Measurements from ENCODE around the gene ZNF236.

Gene ZNF236

DNA sequence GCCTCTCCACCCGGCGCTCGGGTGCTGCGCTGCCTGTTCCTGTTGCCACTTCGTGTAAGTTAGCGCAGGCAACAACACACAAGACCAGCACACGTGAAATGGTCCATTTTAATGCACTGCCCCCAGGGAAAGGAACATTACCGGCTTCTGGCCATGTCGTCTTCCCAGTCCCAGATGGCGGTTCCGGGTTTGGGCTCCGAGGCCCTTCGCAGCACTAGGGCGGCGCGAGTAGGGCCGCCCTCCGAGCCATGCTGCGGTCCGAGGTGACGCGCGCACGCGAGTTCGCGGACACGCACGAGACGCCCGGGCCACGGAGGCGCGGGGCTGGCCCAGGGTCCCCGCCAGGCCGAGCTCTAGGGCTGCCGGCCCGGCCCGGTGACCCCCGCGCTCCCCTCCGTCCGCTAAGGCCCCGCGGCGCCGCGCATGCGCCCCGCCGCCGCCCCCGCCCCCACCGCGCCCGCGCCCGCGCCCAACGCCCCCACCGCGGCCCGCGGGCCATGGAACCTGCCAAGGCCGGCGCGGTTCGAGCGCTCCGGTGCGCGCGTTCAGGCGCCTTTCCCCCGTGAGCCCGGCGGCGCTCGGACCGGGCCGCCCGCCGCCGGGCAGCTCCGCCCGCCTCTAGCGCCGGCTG, 367 bp upstream of the ZNF236 start:
- DNase-seq: no peak

DNA sequence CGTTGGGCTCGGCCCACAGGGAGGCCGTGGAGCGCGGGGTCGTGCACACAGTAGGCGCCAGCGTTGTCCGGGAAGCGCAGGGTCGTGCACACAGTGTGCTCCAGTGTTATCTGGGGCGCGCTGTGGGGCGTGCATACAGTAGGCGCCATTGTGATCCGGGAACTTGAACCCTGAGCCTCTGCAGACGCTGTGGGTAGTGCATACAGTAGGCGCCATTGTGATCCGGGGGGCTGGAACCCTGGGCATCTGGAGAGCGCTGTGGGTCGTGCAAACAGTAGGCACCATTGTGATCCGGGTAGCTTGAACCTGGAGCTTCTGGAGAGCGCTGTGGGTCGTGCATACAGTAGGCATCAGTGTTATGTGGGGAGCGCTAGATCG, 793 bp downstream of the ZNF236 start:
- no peak for DNase-seq

GRCh38 chr18:76823587-76824011, 1.2 kb downstream of the ZNF236 start:
- no peak for DNase-seq

GRCh38 chr18:76824145-76824676, 1.9 kb downstream of the ZNF236 start:
- no peak for DNase-seq

- no peak for DNase-seq
Observed at GRCh38 chr18:76824754-76825153, 2.4 kb downstream of the ZNF236 start.

DNA sequence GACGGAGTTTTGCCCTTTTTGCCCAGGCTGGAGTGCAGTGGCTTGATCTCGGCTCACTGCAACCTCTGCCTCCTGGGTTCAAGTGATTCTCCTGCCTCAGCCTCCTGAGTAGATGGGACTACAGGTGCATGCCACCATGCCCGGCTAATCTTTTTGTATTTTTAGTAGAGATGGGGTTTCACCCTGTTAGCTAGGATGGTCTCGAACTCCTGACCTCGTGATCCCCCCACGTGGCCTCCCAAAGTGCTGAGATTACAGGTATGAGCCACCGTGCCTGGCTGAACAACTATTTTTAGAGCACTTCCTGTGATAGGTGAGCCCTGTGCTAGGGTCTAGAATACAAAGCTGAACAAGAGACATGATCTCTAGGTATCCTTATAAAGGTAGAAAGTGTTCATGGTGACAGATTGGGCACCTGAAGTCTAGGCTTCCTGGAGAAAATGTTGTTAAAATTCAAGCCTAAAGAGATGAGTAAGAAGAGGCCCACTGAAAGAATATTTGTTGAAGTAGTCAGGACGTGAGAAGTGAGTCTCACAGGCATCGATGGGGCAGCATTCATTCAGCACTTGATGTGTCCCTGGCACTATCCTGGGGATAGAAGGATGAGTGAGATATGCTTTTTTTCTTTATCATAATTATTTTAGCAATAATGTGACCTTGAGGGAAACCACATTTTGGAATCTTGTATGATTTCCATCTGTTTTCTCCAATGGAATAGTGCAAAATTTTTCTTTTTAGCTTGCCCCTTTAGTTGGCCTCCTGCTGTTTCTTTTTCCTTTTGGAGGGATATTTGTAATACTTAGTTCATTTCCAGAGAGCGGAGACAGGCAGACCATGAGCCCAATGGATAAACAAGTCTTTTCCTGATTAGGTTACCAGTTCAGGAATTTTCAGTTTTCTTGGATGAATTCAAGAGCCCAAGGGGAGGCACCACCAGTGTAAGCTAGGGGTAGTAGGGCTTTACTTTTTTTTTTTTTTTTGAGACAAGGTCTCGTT, 5.1 kb downstream of the ZNF236 start:
- DNase-seq: no peak

GRCh38 chr18:76834379-76834778, 12.0 kb downstream of the ZNF236 start:
- DNase-seq: no peak

- DNase-seq: no peak
Observed at GRCh38 chr18:76835380-76835779, 13.0 kb downstream of the ZNF236 start.

DNA sequence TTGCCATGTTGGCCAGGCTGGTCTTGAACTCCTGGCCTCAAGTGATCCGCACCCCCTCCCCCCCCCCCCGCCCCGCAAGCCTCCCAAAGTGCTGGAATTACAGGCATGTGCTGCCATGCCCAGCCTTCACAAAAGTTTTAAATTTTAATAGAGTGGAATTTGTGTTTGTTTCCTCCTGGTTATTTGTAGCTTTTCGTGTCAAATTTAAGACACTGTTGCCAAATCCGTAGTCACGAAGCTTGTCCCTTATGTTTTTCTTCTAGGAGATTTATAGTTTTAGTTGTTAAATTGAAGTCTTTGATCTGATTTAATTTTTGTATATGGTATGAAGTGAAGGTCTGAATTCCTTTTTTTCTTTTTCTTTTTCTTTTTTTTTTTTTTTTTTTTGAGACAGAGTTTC, 14.7 kb downstream of the ZNF236 start:
- DNase-seq: no peak

GRCh38 chr18:76838182-76838581, 15.8 kb downstream of the ZNF236 start:
- DNase-seq: no peak

DNA sequence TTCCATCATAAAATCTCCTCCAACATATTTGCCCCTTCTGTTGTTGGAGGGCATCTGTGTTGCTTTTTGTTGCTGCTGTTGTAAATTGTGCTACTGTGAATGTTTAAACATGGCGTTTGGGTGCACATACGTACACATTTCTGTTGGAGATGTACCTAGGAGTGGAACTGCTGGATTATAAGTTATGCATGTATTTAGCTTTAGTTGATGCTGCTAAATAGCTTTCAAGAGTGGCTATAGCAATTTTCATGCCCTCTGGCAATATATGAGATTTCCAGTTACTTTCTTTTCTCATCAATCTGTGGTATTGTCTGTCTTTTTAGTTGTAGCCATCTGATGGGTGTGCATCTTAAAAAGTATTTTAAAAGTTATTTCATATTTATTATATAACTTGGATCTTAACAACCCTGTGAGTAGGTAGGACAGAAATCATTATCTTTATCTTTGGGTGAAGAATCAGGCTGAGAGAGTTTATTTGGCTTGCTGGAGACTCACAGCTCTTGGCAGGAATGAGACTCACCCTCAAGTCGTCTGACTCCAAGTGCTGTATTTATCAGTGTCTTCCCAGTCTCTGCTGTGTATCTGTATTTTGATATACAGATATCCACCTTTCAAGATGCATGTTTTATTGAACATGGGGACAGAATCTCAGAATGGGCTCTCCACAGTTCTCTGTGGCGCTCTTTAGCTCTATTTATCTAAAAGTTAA, 16.9 kb downstream of the ZNF236 start:
- no peak for DNase-seq

DNA sequence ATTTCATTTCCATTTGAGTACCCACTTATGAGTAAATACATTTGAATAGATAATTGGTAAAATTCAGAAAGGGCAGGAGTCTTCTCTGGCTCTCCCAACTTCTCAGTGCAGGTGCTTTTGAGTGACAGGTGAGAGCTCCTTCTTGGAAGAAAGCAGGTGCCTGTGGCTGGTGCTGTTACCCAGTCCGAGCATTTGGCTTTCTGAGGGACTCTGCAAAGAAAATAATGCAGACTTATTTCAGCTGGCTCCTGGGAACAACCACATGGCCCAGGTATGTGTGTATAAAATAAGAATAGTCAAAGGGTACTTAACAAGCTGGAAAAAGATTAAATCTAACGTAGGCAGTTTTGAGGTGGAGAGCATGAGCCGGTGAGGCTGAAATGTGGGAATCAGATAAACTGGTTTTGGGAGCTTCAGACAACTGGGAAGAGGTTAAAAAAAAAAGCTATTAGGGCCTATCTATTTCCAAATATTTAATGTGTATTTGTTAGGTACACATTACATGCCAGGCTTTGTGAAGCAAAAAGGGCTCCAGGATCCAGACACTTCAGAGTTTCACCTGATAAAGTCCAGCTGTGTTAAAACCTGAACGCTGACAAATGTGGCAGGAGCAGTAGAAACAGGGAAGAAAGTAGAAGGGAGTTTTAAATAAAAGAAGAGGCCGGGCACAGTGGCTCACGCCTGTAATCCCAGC, 20.6 kb downstream of the ZNF236 start:
- DNase-seq: no peak

DNA sequence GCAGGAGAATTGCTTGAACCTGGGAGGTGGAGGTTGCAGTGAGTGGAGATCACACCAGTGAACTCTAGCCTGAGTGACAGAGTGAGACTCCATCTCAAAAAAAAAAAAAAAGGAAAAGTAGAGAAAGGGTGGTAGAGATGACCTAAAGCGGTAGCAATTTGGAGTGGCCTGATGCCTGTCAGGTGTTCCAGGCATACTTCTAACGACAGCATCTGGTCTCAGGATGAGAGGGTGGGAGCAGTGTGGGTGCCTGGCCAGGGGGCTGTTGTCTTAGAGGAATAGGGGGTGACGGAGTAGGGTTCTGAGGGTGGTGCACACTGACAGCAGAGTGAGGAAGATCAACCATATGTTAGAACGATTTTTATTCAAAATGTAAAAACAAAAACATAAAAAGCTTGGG, 21.8 kb downstream of the ZNF236 start:
- no peak for DNase-seq

- no peak for DNase-seq
Observed at GRCh38 chr18:76844742-76845477, 22.6 kb downstream of the ZNF236 start.

DNA sequence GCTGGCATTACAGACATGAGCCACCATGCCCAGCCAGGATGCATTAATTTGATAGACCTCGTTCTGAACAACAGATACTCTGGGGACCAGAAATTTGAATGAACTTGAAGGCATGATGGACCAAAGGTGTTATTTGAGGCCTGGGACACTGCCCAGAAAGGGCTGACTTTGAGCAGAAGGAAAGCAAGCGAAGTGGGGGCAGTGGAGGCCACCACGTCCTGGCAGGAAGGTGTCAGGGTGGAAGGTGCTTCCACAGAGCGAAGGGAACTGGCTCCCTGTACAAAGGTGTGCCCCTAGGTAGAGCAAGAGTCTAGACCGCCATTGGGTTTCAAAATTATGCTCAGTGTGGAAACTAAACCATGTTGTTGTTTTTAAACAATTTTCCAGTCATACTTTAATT, 23.9 kb downstream of the ZNF236 start:
- no peak for DNase-seq

GRCh38 chr18:76847916-76848315, 25.6 kb downstream of the ZNF236 start:
- DNase-seq: no peak

DNA sequence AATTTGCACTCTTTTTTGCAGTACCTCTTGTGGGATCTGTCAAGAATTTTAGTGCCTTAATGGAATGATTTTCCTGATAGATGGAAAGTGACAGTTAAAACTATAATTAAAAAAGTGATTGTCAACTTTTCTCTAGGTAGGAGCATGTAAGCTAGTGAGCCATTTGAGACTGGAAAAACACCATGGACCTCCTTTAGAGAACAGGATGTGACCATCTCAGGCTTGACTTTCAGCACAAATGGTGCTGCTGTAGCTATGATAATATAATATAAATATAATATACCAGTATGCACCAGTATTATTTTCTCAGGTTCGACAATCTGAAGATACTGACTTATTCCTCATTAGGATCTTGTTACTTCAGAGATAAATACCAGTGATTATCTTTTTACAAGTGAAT, 27.8 kb downstream of the ZNF236 start:
- no peak for DNase-seq

DNA sequence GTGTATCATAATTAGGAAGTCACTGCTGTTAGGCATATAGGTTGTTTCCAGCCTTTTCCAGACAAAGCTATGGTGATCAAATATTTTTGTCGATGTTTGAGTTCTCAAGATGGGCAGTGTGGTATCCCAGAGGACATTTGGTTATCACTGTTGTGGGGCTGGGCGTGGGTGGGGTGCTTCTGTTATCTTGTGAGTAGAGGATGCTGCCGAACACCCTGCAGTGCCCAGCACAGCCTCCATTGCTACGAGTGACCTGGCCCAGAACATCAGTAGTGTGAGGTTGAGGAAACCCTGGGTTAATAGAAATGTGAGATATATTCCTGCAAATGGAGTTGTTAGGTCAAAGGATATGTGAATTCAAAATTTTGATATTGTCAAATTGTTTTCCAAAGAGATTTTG, 33.2 kb downstream of the ZNF236 start:
- no peak for DNase-seq

GRCh38 chr18:76857476-76857875, 35.1 kb downstream of the ZNF236 start:
- DNase-seq: no peak

DNA sequence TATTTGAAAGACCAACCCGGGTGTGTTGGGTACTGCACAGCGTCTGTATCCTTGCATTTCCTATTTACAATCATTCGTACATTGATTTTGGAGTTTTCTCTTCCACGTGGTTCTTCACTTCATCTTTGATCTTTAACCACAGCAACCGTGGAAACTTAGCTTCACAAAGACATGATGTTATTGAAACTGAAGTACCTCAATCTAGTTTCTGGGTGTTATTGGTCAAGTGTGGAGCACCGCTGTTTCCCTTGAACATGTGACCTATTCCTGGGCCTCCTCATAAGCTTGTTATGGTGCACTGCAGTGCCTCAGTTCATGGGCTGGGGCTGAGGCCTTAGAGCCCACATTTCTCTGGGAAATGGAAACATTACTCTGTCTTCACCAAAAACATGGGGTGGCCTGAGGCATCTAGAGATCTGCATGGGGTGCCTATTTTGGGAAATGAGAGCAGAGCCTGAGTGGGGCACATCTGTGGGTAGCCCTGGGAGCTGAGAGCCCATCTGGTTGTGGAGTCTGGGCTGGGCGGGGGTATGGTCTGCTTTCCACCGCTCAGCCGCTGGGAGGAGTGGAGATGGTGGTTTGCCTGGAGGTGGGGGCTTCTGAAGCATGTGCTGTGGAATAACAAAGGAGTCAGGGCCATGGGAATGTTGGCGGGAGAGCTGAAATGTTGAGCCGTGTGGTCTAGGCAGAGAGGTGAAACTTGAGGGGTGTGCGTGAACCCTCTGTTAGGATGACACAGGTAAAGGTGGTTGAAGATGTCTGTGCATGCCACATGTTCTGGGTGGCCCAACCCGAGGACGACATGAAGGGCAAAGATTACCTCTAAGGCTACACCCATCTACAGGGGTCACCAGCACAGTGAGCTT, 37.4 kb downstream of the ZNF236 start:
- DNase-seq: no peak

GRCh38 chr18:76860411-76860810, 38.1 kb downstream of the ZNF236 start:
- no peak for DNase-seq
